HG02973 (cell line): Measurements from ENCODE around the gene DPT.

Experiments used
- ATAC-seq: cut with Tn5 transposase; IDR thresholded peaks from one replicate; pipeline ENCODE4 v1.9.1; 2021; ENCODE audit warnings: moderate library complexity; ENCODE audit not compliant: unreplicated experiment

Gene DPT

GRCh38 chr1:168672278-168672677 lies 56.7 kb downstream of the DPT start:
- ATAC-seq, result no peak

GRCh38 chr1:168671782-168672181 lies 57.2 kb downstream of the DPT start:
- ATAC-seq, result no peak

GRCh38 chr1:168665975-168666374 lies 63.0 kb downstream of the DPT start:
- ATAC-seq, result no peak

GRCh38 chr1:168664069-168664834 lies 64.8 kb downstream of the DPT start:
- no peak for ATAC-seq

- no peak for ATAC-seq
These were observed 72.5 kb downstream of the DPT start for GRCh38 chr1:168656485-168656884.

- ATAC-seq, result no peak
These were observed 74.6 kb downstream of the DPT start for GRCh38 chr1:168654198-168654915.

GRCh38 chr1:168653567-168653966 lies 75.4 kb downstream of the DPT start:
- no peak for ATAC-seq

- ATAC-seq, result no peak
These were observed 83.3 kb downstream of the DPT start for GRCh38 chr1:168645721-168646120.
